Measurements from ENCODE around the gene FLRT1. TPM values are rescaled to one million over a fixed set of nuclear protein-coding genes. Genes with fewer than 3 reads are reported as not detected.

Gene FLRT1
- total and polyA plus RNA-seq, 4 donors, result 0.02 to 0.32 (median 0.05) TPM; not detected in 1

GRCh38 chr11:64008914-64009633 lies 26.7 kb upstream of the FLRT1 start:
- peaks cover 3 to 21% (median 9%) of the 10 kb centered on the region in 4 donors for H3K4me1 ChIP-seq (ENCODE audit: control insufficient read depth in 4 of 4, insufficient read depth in 4 of 4, low read length in 3 of 4)
- DNase-seq (ENCODE audit: low spot score), result no peak
- no peak overlapping the region for H3K9ac ChIP-seq (ENCODE audit: low read depth in 1 of 2, low read length in 2 of 2)
- no peak overlapping the region for H3K27ac ChIP-seq (ENCODE audit: low read depth in 1 of 2, low read length in 2 of 2)
- H3K36me3 ChIP-seq (ENCODE audit: control insufficient read depth in 4 of 4, insufficient read depth in 3 of 4, low read depth in 1 of 4, low read length in 3 of 4), result no peaks in the 10 kb centered on the region
- H3K9me3 ChIP-seq (ENCODE audit: control insufficient read depth in 4 of 4, low read length in 3 of 4), result no peaks in the 10 kb centered on the region
- no peak overlapping the region for H3K4me3 ChIP-seq (ENCODE audit: low read depth in 1 of 3, low read length in 3 of 3)
- TF ChIP-seq RXRA (IDR thresholded peaks at IDR 0.05), result no peak
- no peak for TF ChIP-seq EGR1 (IDR thresholded peaks at IDR 0.05; ENCODE audit: low read depth in 2 of 2)
- TF ChIP-seq GABPA (IDR thresholded peaks at IDR 0.05 in 1 of 2, conservative IDR thresholded peaks at IDR 0.05 in 1 of 2), result no peak
- no peak for TF ChIP-seq CTCF (IDR thresholded peaks at IDR 0.05; ENCODE audit: low read depth, low read length, missing input control)
- no peak for TF ChIP-seq YY1 (IDR thresholded peaks at IDR 0.05)
- TF ChIP-seq FOXA1 (IDR thresholded peaks at IDR 0.05), result no peak
- no peak for TF ChIP-seq ATF3 (IDR thresholded peaks at IDR 0.05)
- no peak for TF ChIP-seq ZBTB33 (IDR thresholded peaks at IDR 0.05)
- TF ChIP-seq JUND (IDR thresholded peaks at IDR 0.05), result no peak
- TF ChIP-seq MAX (IDR thresholded peaks at IDR 0.05), result no peak
- TF ChIP-seq TAF1 (conservative IDR thresholded peaks at IDR 0.05), result no peak
- no peak for TF ChIP-seq RAD21 (IDR thresholded peaks at IDR 0.05)
- no peak for TF ChIP-seq HNF4G (IDR thresholded peaks at IDR 0.05)
- no peak for TF ChIP-seq NR2F2 (IDR thresholded peaks at IDR 0.05)
- no peak for TF ChIP-seq REST (IDR thresholded peaks at IDR 0.05)
- no peak for TF ChIP-seq FOXA2 (IDR thresholded peaks at IDR 0.05)
- TF ChIP-seq HNF4A (conservative IDR thresholded peaks at IDR 0.05), result no peak
- TF ChIP-seq SP1 (IDR thresholded peaks at IDR 0.05), result no peak
- 93% methylated on average over 18 of the region's 18 CpGs for WGBS
- no peaks in the 10 kb centered on the region for H3K27me3 ChIP-seq (ENCODE audit: control insufficient read depth in 4 of 4, insufficient read depth in 4 of 4, low read length in 3 of 4)
